Mesothelial cell of epicardium (in vitro differentiated cells): ENCODE results near the gene NDUFS2. TPM values are rescaled to one million over a fixed set of nuclear protein-coding genes. Genes with fewer than 3 reads are reported as not detected.

Experiments
- DNase-seq, 2 experiments: peaks; one replicate each; pipeline ENCODE4 v3.0.0; 2021; ENCODE audit warnings: low spot score in 2 of 2; ENCODE audit not compliant: unreplicated experiment in 2 of 2
- H3K27ac Mint-ChIP-seq: 2 replicates; pipeline ENCODE4 v1.8.0; 2021; ENCODE audit warnings: mixed read lengths
- H3K27me3 Mint-ChIP-seq: 2 replicates; pipeline ENCODE4 v1.8.0; 2021; ENCODE audit warnings: low read depth, mixed read lengths
- H3K36me3 Mint-ChIP-seq: 2 replicates; pipeline ENCODE4 v1.8.0; 2021; ENCODE audit warnings: mixed read lengths
- H3K4me1 Mint-ChIP-seq: 2 replicates; pipeline ENCODE4 v1.8.0; 2021; ENCODE audit warnings: mixed read lengths
- H3K4me3 Mint-ChIP-seq: 2 replicates; pipeline ENCODE4 v1.8.0; 2021; ENCODE audit warnings: mild to moderate bottlenecking, moderate library complexity, mixed read lengths
- H3K9me3 Mint-ChIP-seq: 2 replicates; pipeline ENCODE4 v1.8.0; 2021; ENCODE audit warnings: mixed read lengths
- CTCF ChIP-seq: fragments of 200-600 bp; sonication (generic); IDR thresholded peaks from one replicate; pipeline ENCODE4 v1.5.0; 2021; ENCODE audit warnings: antibody characterized with exemption; ENCODE audit not compliant: unreplicated experiment
- total RNA-seq: library from RNA; stranded (reverse); gene quantifications from 3 replicates; pipeline ENCODE4 v1.2.1, GENCODE V29; 2021

NDUFS2 gene
- 70.1 to 72.0 TPM (median 70.8 TPM) in 3 replicates for total RNA-seq

- H3K9me3 Mint-ChIP-seq: no peaks in the 10 kb centered on the region
- no peak for TF ChIP-seq CTCF
- peak within 1 kb of the TSS; percentile 97 for H3K27ac Mint-ChIP-seq
- H3K4me1 Mint-ChIP-seq: peaks cover 56% of the 10 kb centered on the region
- peak within 1 kb of the TSS; percentile 93 for H3K4me3 Mint-ChIP-seq
- peaks cover 19% of the 10 kb centered on the region for H3K36me3 Mint-ChIP-seq
- peak; percentile 90 to 92 for DNase-seq
- H3K27me3 Mint-ChIP-seq: no peaks in the 10 kb centered on the region
These were observed at the start of gene NDUFS2 for GRCh38 chr1:161201836-161202712. NDUFS2 (plus strand) TSS chr1:161202367; CDS start chr1:161202386, 19 bp downstream.

- H3K4me1 Mint-ChIP-seq: peaks cover 10% of the 10 kb centered on the region
- DNase-seq: no peak
- no peak for TF ChIP-seq CTCF
- peak overlapping the region; percentile 99 for H3K4me3 Mint-ChIP-seq
- H3K27ac Mint-ChIP-seq: peak overlapping the region; percentile 99
- H3K27me3 Mint-ChIP-seq: no peaks in the 10 kb centered on the region
- peaks cover 11% of the 10 kb centered on the region for H3K36me3 Mint-ChIP-seq
- H3K9me3 Mint-ChIP-seq: no peaks in the 10 kb centered on the region
These were observed 49.0 kb upstream of the NDUFS2 start for GRCh38 chr1:161153176-161153575.

- Mint-ChIP-seq H3K4me3 (peak within 1 kb of the TSS; percentile 99), H3K4me1 (peaks cover 12% of the 10 kb centered on the region), H3K27me3 (no peaks in the 10 kb centered on the region), H3K9me3 (no peaks in the 10 kb centered on the region), H3K36me3 (peaks cover 11% of the 10 kb centered on the region), H3K27ac (peak within 1 kb of the TSS; percentile 99)
- no peak for TF ChIP-seq CTCF
- peak in 1 of 2 experiments; percentile 75 for DNase-seq
These were observed 48.4 kb upstream of the NDUFS2 start, which contains the start of gene UFC1 for GRCh38 chr1:161153682-161154337. UFC1 (plus strand) TSS chr1:161153978; CDS start chr1:161153998, 20 bp downstream.

GRCh38 chr1:161157867-161158266, 44.3 kb upstream of the NDUFS2 start:
- TF ChIP-seq CTCF: no peak
- H3K4me1 Mint-ChIP-seq: peaks cover 33% of the 10 kb centered on the region
- H3K4me3 Mint-ChIP-seq: peak overlapping the region; percentile 14
- DNase-seq: no peak
- no peaks in the 10 kb centered on the region for H3K27me3 Mint-ChIP-seq
- H3K9me3 Mint-ChIP-seq: no peaks in the 10 kb centered on the region
- H3K36me3 Mint-ChIP-seq: peaks cover 26% of the 10 kb centered on the region
- H3K27ac Mint-ChIP-seq: no peak overlapping the region

DNA sequence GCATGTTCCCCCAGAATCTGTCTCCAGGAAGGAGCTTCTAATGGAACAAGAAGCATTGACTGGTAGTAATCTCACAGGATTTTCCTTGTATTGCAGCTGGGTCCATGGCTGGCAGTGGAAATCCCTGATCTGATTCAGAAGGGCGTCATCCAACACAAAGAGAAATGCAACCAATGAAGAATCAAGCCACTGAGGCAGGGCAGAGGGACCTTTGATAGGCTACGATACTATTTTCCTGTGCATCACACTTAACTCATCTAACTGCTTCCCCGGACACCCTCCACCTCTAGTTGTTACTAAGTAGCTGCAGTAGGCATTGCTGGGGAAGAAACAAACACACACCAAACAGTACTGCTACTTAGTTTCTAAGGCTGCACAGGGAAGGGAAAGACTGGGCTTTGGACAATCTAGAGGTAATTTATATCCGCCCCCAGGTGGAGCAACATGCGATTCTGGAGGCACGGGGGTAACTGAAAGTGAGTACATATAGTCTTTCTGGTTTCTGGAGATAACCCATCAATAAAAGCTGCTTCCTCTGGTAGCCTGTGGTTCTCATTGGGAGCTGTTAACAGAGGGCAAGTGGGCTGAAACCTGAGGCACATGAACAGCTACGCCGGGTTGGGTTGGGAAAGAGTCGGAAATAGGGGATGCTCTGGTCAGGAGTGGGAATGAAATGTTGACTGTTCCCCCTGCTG, 43.7 kb upstream of the NDUFS2 start:
- Mint-ChIP-seq H3K36me3 (peaks cover 32% of the 10 kb centered on the region), H3K9me3 (no peaks in the 10 kb centered on the region), H3K27ac (peak overlapping the region; percentile 89), H3K4me1 (peaks cover 33% of the 10 kb centered on the region), H3K4me3 (peak overlapping the region; percentile 87), H3K27me3 (no peaks in the 10 kb centered on the region)
- no peak for DNase-seq
- no peak for TF ChIP-seq CTCF
